H1 (cell line): Measurements from ENCODE around the gene IGSF23. TPM values are rescaled to one million over a fixed set of nuclear protein-coding genes. Genes with fewer than 3 reads are reported as not detected.

Source experiments
- CTCF ChIA-PET: fragments of 300-600 bp; sonication (Branson Sonifier 250); formaldehyde crosslinking; loops from one replicate; lab custom pipeline; 2021; ENCODE audit not compliant: partially characterized antibody; lab: Charles Lee
- POLR2A ChIA-PET: fragments of 300-600 bp; sonication (Branson Sonifier 250); formaldehyde crosslinking; loops from one replicate; lab custom pipeline; 2021; ENCODE audit warnings: inconsistent platforms; ENCODE audit not compliant: partially characterized antibody; lab: Charles Lee
- DNase-seq, 2 experiments: peaks; one replicate each; pipeline versions ENCODE4 v3.0.0 to v3.0.0-alpha.2; 2010 to 2022; ENCODE audit warnings: low spot score in 2 of 2, low read depth in 1 of 2, mixed read lengths in 1 of 2
- FAIRE-seq: peaks from 2 replicates; lab custom pipeline; 2011; peaks lifted over from hg19 to GRCh38; lab: Jason Lieb, UNC
- H2AFZ ChIP-seq: 2 replicates; pipeline ENCODE4 v1.8.1; 2012; ENCODE audit warnings: low read length, inconsistent platforms
- H2AK5ac ChIP-seq: 2 replicates; pipeline ENCODE4 v1.6.1; 2013; ENCODE audit warnings: low read depth, low read length
- H2BK120ac ChIP-seq: replicated peaks from 2 replicates; pipeline ENCODE3; 2013; ENCODE audit warnings: low read depth, low read length, inconsistent platforms
- H2BK12ac ChIP-seq: 2 replicates; pipeline ENCODE4 v1.6.1; 2013; ENCODE audit warnings: low read depth, low read length
- H2BK15ac ChIP-seq: 2 replicates; pipeline ENCODE4 v1.6.1; 2013; ENCODE audit warnings: low read length
- H2BK20ac ChIP-seq: 2 replicates; pipeline ENCODE4 v1.6.1; 2013; ENCODE audit warnings: low read length
- H2BK5ac ChIP-seq: 2 replicates; pipeline ENCODE4 v1.6.1; 2013; ENCODE audit warnings: low read depth, low read length
- H3K14ac ChIP-seq: 2 replicates; pipeline ENCODE4 v1.6.1; 2013; ENCODE audit warnings: inconsistent platforms; ENCODE audit not compliant: insufficient read length
- H3K18ac ChIP-seq: 2 replicates; pipeline ENCODE4 v1.6.1; 2013; ENCODE audit warnings: low read length; ENCODE audit errors: extremely low read depth
- H3K23ac ChIP-seq: 2 replicates; pipeline ENCODE4 v1.6.1; 2013; ENCODE audit warnings: inconsistent platforms; ENCODE audit not compliant: insufficient read length
- H3K23me2 ChIP-seq: 2 replicates; pipeline ENCODE4 v1.6.1; 2013; ENCODE audit warnings: low read depth, low read length
- H3K27ac ChIP-seq: 2 replicates; pipeline ENCODE4 v1.6.1; 2011; ENCODE audit warnings: low read depth, low read length, inconsistent platforms
- H3K27me3 ChIP-seq, 4 experiments: replicated peaks in 1 of 4; 1 replicate in 1 of 4; 2 replicates in 3 of 4; pipeline versions ENCODE4 v1.6.1 to v1.8.1; 2011 to 2013; ENCODE audit warnings: low read length in 3 of 4, mild to moderate bottlenecking in 3 of 4, inconsistent platforms in 2 of 4, mixed read lengths in 2 of 4, moderate library complexity in 1 of 4; ENCODE audit not compliant: control insufficient read depth in 3 of 4, insufficient read depth in 3 of 4; ENCODE audit errors: extremely low read depth in 1 of 4
- H3K36me3 ChIP-seq, 4 experiments: 2 replicates each; pipeline versions ENCODE4 v1.6.1 to v1.8.1; 2011 to 2013; ENCODE audit warnings: mild to moderate bottlenecking in 4 of 4, low read length in 3 of 4, moderate library complexity in 2 of 4, control low read depth in 1 of 4, inconsistent platforms in 1 of 4; ENCODE audit not compliant: insufficient read depth in 4 of 4, control insufficient read depth in 2 of 4
- H3K4ac ChIP-seq: replicated peaks from 2 replicates; pipeline ENCODE3; 2013; ENCODE audit warnings: low read length, low read depth, mixed read lengths, inconsistent platforms; ENCODE audit not compliant: insufficient read length
- H3K4me1 ChIP-seq, 4 experiments: replicated peaks in 1 of 4; 1 replicate in 1 of 4; 2 replicates in 3 of 4; pipeline versions ENCODE4 v1.6.1 to v1.8.1; 2011 to 2013; ENCODE audit warnings: low read length in 3 of 4, inconsistent platforms in 2 of 4, mixed read lengths in 1 of 4; ENCODE audit not compliant: insufficient read depth in 4 of 4, control insufficient read depth in 3 of 4
- H3K4me2 ChIP-seq, 2 experiments: 2 replicates each; pipeline versions ENCODE4 v1.6.1 to v1.8.1; 2011 to 2013; ENCODE audit warnings: low read depth in 2 of 2, low read length in 2 of 2, control low read depth in 1 of 2, inconsistent platforms in 1 of 2, mild to moderate bottlenecking in 1 of 2; ENCODE audit not compliant: insufficient read depth in 1 of 2
- H3K4me3 ChIP-seq, 4 experiments: fragments of 200-600, 300-600 bp in 1 of 4; sonication (generic), shearing (Covaris generic), sonication (Bioruptor Twin) in 1 of 4; 2 replicates each; pipeline versions ENCODE4 v1.5.1 to v1.8.1; 2011 to 2016; ENCODE audit warnings: low read length in 4 of 4, low read depth in 3 of 4, control low read depth in 2 of 4, inconsistent platforms in 2 of 4, mild to moderate bottlenecking in 2 of 4, mixed read lengths in 1 of 4, moderate library complexity in 1 of 4; ENCODE audit not compliant: insufficient read depth in 2 of 4; ENCODE audit errors: extremely low read depth in 1 of 4
- H3K56ac ChIP-seq: replicated peaks from 2 replicates; pipeline ENCODE3; 2013; ENCODE audit warnings: low read depth, mild to moderate bottlenecking, mixed read lengths, low read length, inconsistent platforms; ENCODE audit not compliant: insufficient read length
- H3K79me1 ChIP-seq: 2 replicates; pipeline ENCODE4 v1.6.1; 2013; ENCODE audit warnings: low read depth, low read length, control low read depth
- H3K79me2 ChIP-seq, 2 experiments: 2 replicates each; pipeline versions ENCODE4 v1.6.1 to v1.8.1; 2012 to 2013; ENCODE audit warnings: low read length in 2 of 2, mild to moderate bottlenecking in 2 of 2, inconsistent platforms in 1 of 2; ENCODE audit not compliant: insufficient read depth in 2 of 2, control insufficient read depth in 1 of 2
- H3K9ac ChIP-seq, 4 experiments: replicated peaks in 1 of 4; 1 replicate in 1 of 4; 2 replicates in 3 of 4; pipeline versions ENCODE4 v1.6.1 to v1.8.1; 2011 to 2013; ENCODE audit warnings: low read depth in 3 of 4, low read length in 3 of 4, control low read depth in 2 of 4, mild to moderate bottlenecking in 2 of 4, moderate library complexity in 2 of 4, inconsistent platforms in 1 of 4; ENCODE audit errors: extremely low read depth in 1 of 4
- H3K9me3 ChIP-seq, 2 experiments: 2 replicates each; pipeline versions ENCODE4 v1.6.1 to v1.8.1; 2012 to 2013; ENCODE audit warnings: mild to moderate bottlenecking in 2 of 2, moderate library complexity in 2 of 2, control low read depth in 1 of 2, inconsistent platforms in 1 of 2, low read depth in 1 of 2, low read length in 1 of 2, mixed read lengths in 1 of 2; ENCODE audit not compliant: insufficient read depth in 2 of 2
- H4K20me1 ChIP-seq, 2 experiments: replicated peaks in 1 of 2; 2 replicates each; pipeline versions ENCODE3 to v1.8.1; 2011 to 2013; ENCODE audit warnings: inconsistent platforms in 2 of 2, low read length in 2 of 2, mild to moderate bottlenecking in 1 of 2; ENCODE audit not compliant: insufficient read depth in 2 of 2, control insufficient read depth in 1 of 2
- H4K5ac ChIP-seq: 2 replicates; pipeline ENCODE4 v1.6.1; 2013; ENCODE audit warnings: low read length, low read depth, mixed read lengths, inconsistent platforms; ENCODE audit not compliant: insufficient read length
- H4K8ac ChIP-seq: 2 replicates; pipeline ENCODE4 v1.8.0; 2013; ENCODE audit warnings: mild to moderate bottlenecking, moderate library complexity, low read length, inconsistent platforms; ENCODE audit not compliant: insufficient read depth; ENCODE audit errors: extremely low read depth
- H4K91ac ChIP-seq: replicated peaks from 2 replicates; pipeline ENCODE3; 2013; ENCODE audit warnings: low read length, mixed read lengths, inconsistent platforms; ENCODE audit not compliant: insufficient read length
- BRCA1 ChIP-seq: IDR thresholded peaks from 2 replicates; pipeline ENCODE4 v1.6.1; 2012; ENCODE audit warnings: low read depth, low read length, improper control_type of control experiment
- CHD2 ChIP-seq: IDR thresholded peaks from 2 replicates; pipeline ENCODE4 v1.6.1; 2012; ENCODE audit warnings: low read length, improper control_type of control experiment
- HDAC6 ChIP-seq: IDR thresholded peaks from one replicate; pipeline ENCODE4 v1.7.1; 2012; ENCODE audit warnings: low read depth, mild to moderate bottlenecking, inconsistent platforms, low read length, moderate library complexity
- JUN ChIP-seq: IDR thresholded peaks from 2 replicates; pipeline ENCODE4 v1.6.1; 2011; ENCODE audit warnings: low read depth, mild to moderate bottlenecking, improper control_type of control experiment, low read length
- JUND ChIP-seq: IDR thresholded peaks from 2 replicates; pipeline ENCODE4 v1.6.1; 2011; ENCODE audit warnings: mild to moderate bottlenecking, improper control_type of control experiment, low read length
- KDM1A ChIP-seq: fragments of 200-600, 300-600 bp; sonication (generic); IDR thresholded peaks from 2 replicates; pipeline ENCODE4 v1.7.1; 2016; ENCODE audit warnings: mild to moderate bottlenecking, low read length, borderline replicate concordance
- SIRT6 ChIP-seq: IDR thresholded peaks from one replicate; pipeline ENCODE4 v1.7.1; 2012; ENCODE audit warnings: low read length, inconsistent platforms
- TEAD4 ChIP-seq: IDR thresholded peaks from 2 replicates; pipeline ENCODE4 v1.6.1; 2012; ENCODE audit warnings: low read depth, low read length, inconsistent platforms, mixed read lengths
- WGBS, 2 experiments: shearing (Covaris generic) in 1 of 2; methylation state at CpG; one replicate each; pipeline versions ENCODE4 v1.1.6 to v1.1.7; 2013 to 2015; ENCODE audit warnings: low lambda C conversion rate in 2 of 2, mixed read lengths in 2 of 2, inconsistent platforms in 1 of 2, low coverage in 1 of 2, missing lambda C conversion rate in 1 of 2; ENCODE audit not compliant: insufficient replicate concordance in 2 of 2, insufficient coverage in 1 of 2, insufficient read length in 1 of 2; ENCODE audit errors: extremely low coverage in 1 of 2, missing lambda C conversion rate in 1 of 2; 5-methylcytosine and 5-hydroxymethylcytosine counted together
- polyA plus RNA-seq, 7 experiments: library from polyadenylated mRNA; depleted of rRNA in 3 of 7; stranded (reverse) in 5 of 7; unstranded in 2 of 7; fragments of >200 nt in 5 of 7; fragments of 200-250 nt in 2 of 7; gene quantifications; 1 replicate in 5 of 7; 2 replicates in 1 of 7; 4 replicates in 1 of 7; pipeline versions ENCODE4 v1.2.1 to v1.2.3, GENCODE V29; 2011 to 2013; ENCODE audit warnings: missing spikeins in 2 of 7, mixed read lengths in 2 of 7
- total RNA-seq: library from RNA; stranded (reverse); fragmentation: NEBNext Ultra II Directional; extraction: Animal tissue kit (Norgen Biotek cat#: 25700); gene quantifications from 2 replicates; pipeline ENCODE4 v1.2.1, GENCODE V29; 2021

IGSF23 gene
- total and polyA plus RNA-seq, 2 of the 8 experiments (the other 6 are each of a cell fraction or from before 2014, with no cell fraction given): not detected

DNA sequence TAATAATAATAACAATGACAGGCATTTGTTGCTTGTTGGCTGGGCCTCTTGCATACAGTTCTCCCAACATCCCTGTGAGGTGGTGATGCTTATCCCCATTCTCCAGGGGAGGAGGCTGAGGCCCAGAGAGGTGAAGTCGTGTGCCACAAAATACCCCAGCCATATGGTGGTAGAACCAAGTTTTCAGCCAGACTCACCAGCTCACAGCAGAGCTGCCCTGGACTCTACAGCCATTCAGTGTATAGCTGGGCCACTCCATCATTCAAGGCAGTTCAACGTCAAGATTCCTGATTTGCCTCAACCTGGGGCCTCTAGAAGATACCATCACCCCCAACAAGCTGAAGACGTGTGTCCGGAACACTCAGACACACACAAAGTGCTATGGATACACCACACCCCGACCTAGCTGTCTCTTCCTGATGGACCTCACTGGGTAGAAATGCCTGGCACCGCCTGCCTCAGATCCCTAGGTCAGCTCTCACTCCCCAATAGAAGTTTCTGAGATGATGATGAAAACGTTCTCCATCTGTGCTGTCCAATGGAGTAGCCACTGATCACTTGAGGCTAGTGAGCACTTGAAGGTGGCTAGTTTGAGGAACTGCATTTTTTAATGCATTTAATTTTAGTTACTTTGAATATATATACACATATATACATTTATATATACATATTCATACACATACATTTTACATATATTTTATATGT is 53.6 kb downstream of the IGSF23 start:
- Histone ChIP-seq H3K79me1 (no peaks in the 10 kb centered on the region), H4K20me1 (no peaks in the 10 kb centered on the region), H3K36me3 (peaks cover 0 to 14% (median 2%) of the 10 kb centered on the region in 4 experiments; a peak in 5 of 8 replicates), H3K79me2 (no peaks in the 10 kb centered on the region), H2BK5ac (no peak overlapping the region), H3K23me2 (no peaks in the 10 kb centered on the region), H3K27ac (no peak overlapping the region), H4K5ac (no peak overlapping the region), H2AK5ac (no peak overlapping the region; the same call in 1 of the 2 replicates), H3K18ac (no peak overlapping the region), H3K27me3 (no peaks in the 10 kb centered on the region), H3K56ac (no peak overlapping the region), H2BK15ac (peak overlapping the region; percentile 61; the same call in 1 of the 2 replicates), H3K9me3 (no peaks in the 10 kb centered on the region), H2BK20ac (no peak overlapping the region), H3K23ac (no peak overlapping the region), H3K4ac (no peak overlapping the region), H4K8ac (no peak overlapping the region), H2AFZ (no peak overlapping the region), H3K14ac (no peak overlapping the region), H3K9ac (no peak overlapping the region), H3K4me3 (no peak overlapping the region), H3K4me2 (no peak overlapping the region), H3K4me1 (no peaks in the 10 kb centered on the region; a peak in 2 of 7 replicates), H4K91ac (no peak overlapping the region), H2BK12ac (no peak overlapping the region), H2BK120ac (no peak overlapping the region)
- FAIRE-seq (no peak), DNase-seq (no peak)
- TF ChIP-seq JUN (no peak), BRCA1 (no peak), JUND (no peak), SIRT6 (no peak), KDM1A (no peak), CHD2 (no peak), TEAD4 (no peak), HDAC6 (no peak)
- ChIA-PET CTCF (interaction anchor here (0.6 to 1.7 kb wide), 8 partner anchors 9 to 104 kb away, joined by 3 to 8 read pairs (median 3); no protein-coding TSS in a partner anchor), POLR2A (interaction anchor here (2.5 kb wide), 1 partner anchor 10 kb away, joined by 8 read pairs; no protein-coding TSS in a partner anchor)
- WGBS, 2 experiments: 84% methylated on average over 7 of the region's 7 CpGs; no CpG with 5 or more reads in 1 of the 2 experiments
